Endothelial cell of umbilical vein (primary cell): ENCODE data around the gene KRT74. TPM values are rescaled to one million over a fixed set of nuclear protein-coding genes. Genes with fewer than 3 reads are reported as not detected.

ENCODE experiments used
- BruUV-seq: library from RNA; stranded (reverse); fragments of 400-500 nt; replicated peaks from 2 replicates; lab custom pipeline; 2021; lab: Mats Ljungman, UMichigan
- CTCF ChIA-PET: fragments of 300-600, 350-600 bp; sonication (Branson Sonifier 250); formaldehyde crosslinking; loops from one replicate; lab custom pipeline; 2021; ENCODE audit warnings: antibody characterized with exemption, inconsistent platforms; lab: Charles Lee
- POLR2A ChIA-PET: fragments of 300-600, 350-600 bp; sonication (Branson Sonifier 250); formaldehyde crosslinking; loops from one replicate; lab custom pipeline; 2021; ENCODE audit warnings: antibody characterized with exemption, inconsistent platforms; lab: Charles Lee
- DNase-seq: peaks from one replicate; pipeline ENCODE4 v3.0.0-alpha.2; 2011; ENCODE audit warnings: low read depth, low spot score
- FAIRE-seq: peaks from 2 replicates; lab custom pipeline; 2011; peaks lifted over from hg19 to GRCh38; lab: Jason Lieb, UNC
- H2AFZ ChIP-seq: 2 replicates; pipeline ENCODE4 v1.6.0; 2012; ENCODE audit warnings: low read depth, low read length, control low read depth, inconsistent platforms
- H3K27ac ChIP-seq: 2 replicates; pipeline ENCODE4 v1.5.1; 2011; ENCODE audit warnings: low read depth, mild to moderate bottlenecking, control low read depth, low read length, moderate library complexity; ENCODE audit not compliant: insufficient read depth
- H3K27me3 ChIP-seq, 2 experiments: 2 replicates each; pipeline versions ENCODE4 v1.6.0 to v1.6.1; 2011; ENCODE audit warnings: low read length in 2 of 2, mixed read lengths in 1 of 2; ENCODE audit not compliant: control insufficient read depth in 2 of 2, insufficient read depth in 2 of 2
- H3K36me3 ChIP-seq, 2 experiments: 2 replicates in 1 of 2; 3 replicates in 1 of 2; pipeline ENCODE4 v1.5.1; 2011; ENCODE audit warnings: low read length in 2 of 2, mild to moderate bottlenecking in 1 of 2, moderate library complexity in 1 of 2; ENCODE audit not compliant: control insufficient read depth in 2 of 2, insufficient read depth in 2 of 2; ENCODE audit errors: extremely low read depth in 1 of 2
- H3K4me1 ChIP-seq: 3 replicates; pipeline ENCODE4 v1.5.1; 2011; ENCODE audit warnings: mild to moderate bottlenecking, low read length; ENCODE audit not compliant: control insufficient read depth, insufficient read depth; ENCODE audit errors: extremely low read depth
- H3K4me2 ChIP-seq: 2 replicates; pipeline ENCODE4 v1.6.1; 2011; ENCODE audit warnings: low read length, control low read depth, mixed read lengths; ENCODE audit not compliant: insufficient read depth
- H3K4me3 ChIP-seq, 3 experiments: fragments of 200-600 bp in 1 of 3; sonication (generic), shearing (Covaris generic) in 1 of 3; replicated peaks in 1 of 3; 2 replicates each; pipeline ENCODE4 v1.5.1; 2011 to 2016; ENCODE audit warnings: control low read depth in 3 of 3, low read length in 3 of 3, mild to moderate bottlenecking in 2 of 3, inconsistent platforms in 1 of 3, low read depth in 1 of 3, moderate library complexity in 1 of 3; ENCODE audit not compliant: insufficient read depth in 1 of 3
- H3K79me2 ChIP-seq: 2 replicates; pipeline ENCODE4 v1.6.0; 2012; ENCODE audit warnings: low read length, inconsistent platforms; ENCODE audit not compliant: control insufficient read depth, insufficient read depth
- H3K9ac ChIP-seq: replicated peaks from 2 replicates; pipeline ENCODE3; 2011; ENCODE audit warnings: low read length, control low read depth; ENCODE audit not compliant: insufficient read depth; ENCODE audit errors: extremely low read depth
- H3K9me1 ChIP-seq: replicated peaks from 3 replicates; pipeline ENCODE4 v1.6.0; 2011; ENCODE audit warnings: mild to moderate bottlenecking, low read length; ENCODE audit not compliant: control insufficient read depth, insufficient read depth; ENCODE audit errors: extremely low read depth
- H3K9me3 ChIP-seq: replicated peaks from 2 replicates; pipeline ENCODE4 v1.5.1; 2012; ENCODE audit warnings: low read length, inconsistent platforms; ENCODE audit not compliant: control insufficient read depth, insufficient read depth
- H4K20me1 ChIP-seq: replicated peaks from 2 replicates; pipeline ENCODE3; 2011; ENCODE audit warnings: mild to moderate bottlenecking, low read length; ENCODE audit not compliant: control insufficient read depth, insufficient read depth; ENCODE audit errors: extremely low read depth
- CTCF ChIP-seq, 2 donors: IDR thresholded peaks; 1 replicate in 1 of 2; 2 replicates in 1 of 2; pipeline ENCODE4 v1.5.1; 2011; ENCODE audit warnings: low read length in 2 of 2, mild to moderate bottlenecking in 2 of 2, moderate library complexity in 2 of 2, control low read depth in 1 of 2, inconsistent platforms in 1 of 2, low read depth in 1 of 2; ENCODE audit not compliant: insufficient read depth in 1 of 2; ENCODE audit errors: extremely low read depth in 1 of 2
- EZH2 ChIP-seq: IDR thresholded peaks from 2 replicates; pipeline ENCODE4 v1.6.1; 2012; ENCODE audit warnings: borderline replicate concordance, low read depth, mild to moderate bottlenecking, moderate library complexity, low read length, inconsistent platforms; ENCODE audit not compliant: severe bottlenecking
- FOS ChIP-seq: IDR thresholded peaks from 2 replicates; pipeline ENCODE4 v1.6.1; 2011; ENCODE audit warnings: mild to moderate bottlenecking, low read length, moderate library complexity, borderline replicate concordance; ENCODE audit not compliant: insufficient read depth
- GATA2 ChIP-seq: IDR thresholded peaks from 2 replicates; pipeline ENCODE4 v1.7.0; 2011; ENCODE audit warnings: low read depth, mild to moderate bottlenecking, moderate library complexity, mixed read lengths, low read length; ENCODE audit not compliant: insufficient read length, insufficient read depth
- JUN ChIP-seq: IDR thresholded peaks from 2 replicates; pipeline ENCODE4 v1.6.1; 2011; ENCODE audit warnings: borderline replicate concordance, low read depth; ENCODE audit not compliant: insufficient read length, insufficient read depth
- MYC ChIP-seq: IDR thresholded peaks from one replicate; pipeline ENCODE4 v1.6.1; 2011; ENCODE audit warnings: mild to moderate bottlenecking, low read depth, low read length
- POLR2A ChIP-seq: IDR thresholded peaks from 2 replicates; pipeline ENCODE4 v1.6.1; 2012; ENCODE audit warnings: low read depth, mild to moderate bottlenecking, control low read depth, low read length
- POLR2AphosphoS5 ChIP-seq: IDR thresholded peaks from 2 replicates; pipeline ENCODE4 v1.6.1; 2012; ENCODE audit warnings: low read depth, mild to moderate bottlenecking, control low read depth, low read length, moderate library complexity; ENCODE audit not compliant: insufficient read depth
- dilution Hi-C: fragments of 300-500 bp; cut with MboI; formaldehyde crosslinking; loops from one replicate; pipeline ENCODE4 v1.15.0; 2019; ENCODE audit warnings: low sequenced_read_pairs; ENCODE audit not compliant: extremely low pct_ligation_motif_present
- intact Hi-C: fragments of 100-400 bp; cut with micrococcal nuclease; formaldehyde crosslinking; loops from one replicate; pipeline ENCODE4 v1.10.0; 2022
- polyA plus RNA-seq, 4 experiments: library from polyadenylated mRNA; depleted of rRNA in 3 of 4; stranded (reverse) in 3 of 4; unstranded in 1 of 4; fragments of >200 nt; gene quantifications; 2 replicates each; pipeline versions ENCODE4 v1.2.1 to v1.2.3, GENCODE V29; 2011 to 2012; ENCODE audit warnings: missing spikeins in 1 of 4
- total RNA-seq: library from RNA; stranded (reverse); gene quantifications from 2 replicates; pipeline ENCODE4 v1.2.3, GENCODE V29; 2021
- TF ChIP-seq, protein P1 (sequence below): IDR thresholded peaks from 2 replicates; pipeline ENCODE4 v1.6.1; 2011; ENCODE audit not compliant: insufficient read depth, insufficient read length

Gene KRT74
- total and polyA plus RNA-seq, 2 donors (not counting 3 experiments of a cell fraction or from before 2014, with no cell fraction given) = not detected

DNA sequence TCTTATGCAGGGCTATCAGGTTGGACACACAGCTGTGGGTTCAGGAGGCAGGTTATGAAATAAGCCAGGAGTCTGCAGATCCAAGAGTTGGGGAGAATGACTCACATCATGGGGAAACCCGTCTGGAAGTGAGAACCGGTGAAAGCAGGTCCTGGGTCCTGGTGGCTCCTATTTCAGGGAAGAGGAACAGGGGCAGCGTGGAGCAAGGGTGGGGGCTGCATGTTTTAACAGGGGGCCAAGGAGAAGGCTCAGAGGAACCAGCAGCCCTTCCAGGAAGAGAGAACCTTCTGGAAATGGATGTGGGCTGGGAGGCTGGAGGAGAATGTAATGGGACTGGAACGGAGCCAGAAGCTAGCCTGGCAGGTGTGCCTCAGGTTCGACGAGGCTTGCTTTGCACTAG lies 7.8 kb upstream of the KRT74 start:
- Histone ChIP-seq H3K36me3 (no peaks in the 10 kb centered on the region), H2AFZ (no peak overlapping the region), H3K9ac (no peak overlapping the region), H3K79me2 (no peaks in the 10 kb centered on the region), H4K20me1 (no peaks in the 10 kb centered on the region), H3K4me1 (no peaks in the 10 kb centered on the region), H3K27ac (no peak overlapping the region), H3K9me3 (no peaks in the 10 kb centered on the region), H3K27me3 (peaks cover 2% of the 10 kb centered on the region in 2 experiments), H3K4me2 (no peak overlapping the region), H3K9me1 (no peaks in the 10 kb centered on the region), H3K4me3 (no peak overlapping the region)
- BruUV-seq = no TSS peak
- no peak for FAIRE-seq
- TF ChIP-seq CTCF (IDR thresholded peaks at IDR 0.05; ENCODE audit: extremely low read depth in 1 of 2, insufficient read depth in 1 of 2, low read depth in 1 of 2, low read length in 2 of 2) = no peak
- TF ChIP-seq JUN = no peak
- no peak for TF ChIP-seq POLR2AphosphoS5
- CTCF ChIA-PET = interaction anchor here (1.0 to 12.3 kb wide), 5 partner anchors 11 to 298 kb away, joined by 4 to 135 read pairs (median 46); no protein-coding TSS in a partner anchor
- DNase-seq = no peak
- POLR2A ChIA-PET = no interaction called here
- intact Hi-C loops (no loop called here), dilution Hi-C loops (no loop called here)

GRCh38 chr12:52581066-52581465 lies 7.4 kb upstream of the KRT74 start:
- no peak overlapping the region for H2AFZ ChIP-seq
- no peaks in the 10 kb centered on the region for H3K4me1 ChIP-seq
- intact Hi-C loops = no loop called here
- H3K79me2 ChIP-seq = no peaks in the 10 kb centered on the region
- no peaks in the 10 kb centered on the region for H3K36me3 ChIP-seq
- H3K9ac ChIP-seq = no peak overlapping the region
- H3K4me3 ChIP-seq = no peak overlapping the region
- FAIRE-seq = no peak
- peaks cover 2% of the 10 kb centered on the region in 2 experiments for H3K27me3 ChIP-seq
- no peaks in the 10 kb centered on the region for H4K20me1 ChIP-seq
- TF ChIP-seq CTCF (IDR thresholded peaks at IDR 0.05; ENCODE audit: extremely low read depth in 1 of 2, insufficient read depth in 1 of 2, low read depth in 1 of 2, low read length in 2 of 2) (no peak), EZH2 (no peak), POLR2AphosphoS5 (no peak), JUN (no peak), POLR2A (no peak), MYC (no peak), GATA2 (no peak), FOS (no peak)
- TF ChIP-seq, protein P1, sequence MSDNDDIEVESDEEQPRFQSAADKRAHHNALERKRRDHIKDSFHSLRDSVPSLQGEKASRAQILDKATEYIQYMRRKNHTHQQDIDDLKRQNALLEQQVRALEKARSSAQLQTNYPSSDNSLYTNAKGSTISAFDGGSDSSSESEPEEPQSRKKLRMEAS = no peak
- DNase-seq = no peak
- no peak overlapping the region for H3K4me2 ChIP-seq
- CTCF ChIA-PET = interaction anchor here (1.0 to 12.3 kb wide), 5 partner anchors 10 to 299 kb away, joined by 4 to 135 read pairs (median 46); no protein-coding TSS in a partner anchor
- H3K9me3 ChIP-seq = no peaks in the 10 kb centered on the region
- no TSS peak for BruUV-seq
- dilution Hi-C loops = no loop called here
- POLR2A ChIA-PET = no interaction called here
- H3K9me1 ChIP-seq = no peaks in the 10 kb centered on the region
- H3K27ac ChIP-seq = no peak overlapping the region
